Uterus (tissue), 4 donors: ENCODE results near the gene EIF2A. TPM values are rescaled to one million over a fixed set of nuclear protein-coding genes. Genes with fewer than 3 reads are reported as not detected.

Experiments used
- DNase-seq, 2 donors: peaks; one replicate each; pipeline ENCODE4 v3.0.0-alpha.2; 2019 to 2020
- H3K27ac ChIP-seq, 2 donors: fragments of 200-600 bp; sonication (generic); 1 replicate in 1 of 2; 2 replicates in 1 of 2; pipeline ENCODE4 v1.5.1; 2016 to 2018
- H3K27me3 ChIP-seq, 2 donors: fragments of 200-600 bp; sonication (generic); one replicate each; pipeline ENCODE4 v1.5.1; 2018 to 2019; ENCODE audit warnings: control low read depth in 1 of 2
- H3K36me3 ChIP-seq, 2 donors: fragments of 200-600 bp; sonication (generic); one replicate each; pipeline ENCODE4 v1.5.1; 2019; ENCODE audit warnings: control low read depth in 1 of 2
- H3K4me1 ChIP-seq, 2 donors: fragments of 200-600 bp; sonication (generic); one replicate each; pipeline ENCODE4 v1.5.1; 2018 to 2019; ENCODE audit warnings: control low read depth in 1 of 2
- H3K4me3 ChIP-seq, 2 donors: fragments of 200-600 bp; sonication (generic); 1 replicate in 1 of 2; 2 replicates in 1 of 2; pipeline ENCODE4 v1.5.1; 2018 to 2019; ENCODE audit warnings: mild to moderate bottlenecking in 1 of 2
- H3K9me3 ChIP-seq, 2 donors: fragments of 200-600 bp; sonication (generic); one replicate each; pipeline ENCODE4 v1.5.1; 2019; ENCODE audit warnings: control low read depth in 1 of 2
- CTCF ChIP-seq, 4 experiments: fragments of 200-600 bp in 2 of 4; fragments of 450-650 bp in 2 of 4; sonication (generic) in 2 of 4; IDR thresholded peaks; one replicate each; pipeline ENCODE4 v1.5.1; 2016 to 2019; ENCODE audit warnings: antibody characterized with exemption in 4 of 4, mild to moderate bottlenecking in 2 of 4, moderate library complexity in 1 of 4
- POLR2A ChIP-seq, 2 donors: fragments of 450-650 bp; IDR thresholded peaks; one replicate each; pipeline ENCODE4 v1.6.1; 2016; ENCODE audit warnings: antibody characterized with exemption in 2 of 2, mild to moderate bottlenecking in 1 of 2, moderate library complexity in 1 of 2
- intact Hi-C: fragments of 100-400 bp; cut with DNase I; formaldehyde crosslinking; loops from one replicate; pipeline ENCODE4 v1.15.1; 2023; ENCODE audit warnings: low total_unique reads
- total RNA-seq, 4 donors: library from RNA; depleted of rRNA in 3 of 4; stranded (reverse); fragments of >200 nt in 3 of 4; gene quantifications; one replicate each; pipeline versions ENCODE4 v1.1.0 to v1.2.4, GENCODE V29; 2014 to 2023
- donor health status: DM: yes; HTN: yes; CAD: no.

EIF2A gene
- total RNA-seq, 4 donors from 2014 or later: 112 to 266 (median 187) TPM

- H3K36me3 ChIP-seq: no peaks in the 10 kb centered on the region
- DNase-seq: no peak
- no peak overlapping the region for H3K4me3 ChIP-seq
- no peaks in the 10 kb centered on the region for H3K27me3 ChIP-seq
- no peaks in the 10 kb centered on the region for H3K9me3 ChIP-seq
- TF ChIP-seq POLR2A (IDR thresholded peaks at IDR 0.05) (no peak), CTCF (IDR thresholded peaks at IDR 0.05) (no peak)
- no peak overlapping the region for H3K27ac ChIP-seq
- intact Hi-C loops: no loop called here
- H3K4me1 ChIP-seq: no peaks in the 10 kb centered on the region
These were observed 38.2 kb upstream of the EIF2A start for GRCh38 chr3:150508401-150508800.

- Histone ChIP-seq H3K4me3 (no peak overlapping the region), H3K36me3 (no peaks in the 10 kb centered on the region), H3K9me3 (no peaks in the 10 kb centered on the region), H3K27ac (no peak overlapping the region), H3K4me1 (no peaks in the 10 kb centered on the region), H3K27me3 (no peaks in the 10 kb centered on the region)
- DNase-seq: no peak
- TF ChIP-seq POLR2A (IDR thresholded peaks at IDR 0.05): no peak
- TF ChIP-seq CTCF (IDR thresholded peaks at IDR 0.05): no peak
- intact Hi-C loops: no loop called here
These were observed 36.8 kb upstream of the EIF2A start for GRCh38 chr3:150509780-150510179.

GRCh38 chr3:150511122-150511821 lies 35.3 kb upstream of the EIF2A start:
- H3K27me3 ChIP-seq: no peaks in the 10 kb centered on the region
- no peak for DNase-seq
- no peaks in the 10 kb centered on the region for H3K4me1 ChIP-seq
- H3K9me3 ChIP-seq: no peaks in the 10 kb centered on the region
- H3K4me3 ChIP-seq: no peak overlapping the region
- H3K27ac ChIP-seq: no peak overlapping the region
- no peak for TF ChIP-seq POLR2A (IDR thresholded peaks at IDR 0.05)
- no peak for TF ChIP-seq CTCF (IDR thresholded peaks at IDR 0.05)
- intact Hi-C loops: no loop called here
- H3K36me3 ChIP-seq: no peaks in the 10 kb centered on the region

- Histone ChIP-seq H3K4me1 (no peaks in the 10 kb centered on the region), H3K4me3 (no peak overlapping the region), H3K27ac (no peak overlapping the region), H3K36me3 (no peaks in the 10 kb centered on the region), H3K27me3 (no peaks in the 10 kb centered on the region), H3K9me3 (no peaks in the 10 kb centered on the region)
- intact Hi-C loops: no loop called here
- no peak for DNase-seq
- TF ChIP-seq POLR2A (IDR thresholded peaks at IDR 0.05) (no peak), CTCF (IDR thresholded peaks at IDR 0.05) (no peak)
These were observed 31.4 kb upstream of the EIF2A start for GRCh38 chr3:150515210-150515609.

- Histone ChIP-seq H3K27ac (no peak overlapping the region), H3K4me1 (no peaks in the 10 kb centered on the region), H3K36me3 (no peaks in the 10 kb centered on the region), H3K27me3 (no peaks in the 10 kb centered on the region), H3K4me3 (no peak overlapping the region), H3K9me3 (no peaks in the 10 kb centered on the region)
- no peak for TF ChIP-seq CTCF (IDR thresholded peaks at IDR 0.05)
- intact Hi-C loops: no loop called here
- no peak for DNase-seq
These were observed 27.6 kb upstream of the EIF2A start for GRCh38 chr3:150519026-150519425.
